ENCODE measurements around the gene SETBP1.

- TF ChIP-seq POLR2AphosphoS5 (IDR thresholded peaks at IDR 0.05; ENCODE audit: low read depth, low read length) (no peak), POLR2A (IDR thresholded peaks at IDR 0.05; ENCODE audit: low read depth, low read length) (no peak), TAF1 (IDR thresholded peaks at IDR 0.05; ENCODE audit: borderline replicate concordance, low read depth, low read length) (no peak)
These were observed 315.6 kb downstream of the SETBP1 start for GRCh38 chr18:44996261-44996660.
